ENCODE data around the gene SIAH1. TPM values are rescaled to one million over a fixed set of nuclear protein-coding genes. Genes with fewer than 3 reads are reported as not detected.
A peak's percentile ranks its signal among the peaks of the same experiment; 100 is the strongest.
"Not testable (repeated sequence)": the region's sequence is repeated elsewhere in the genome, so short reads cannot be mapped to it uniquely, and the experiment has no call there.

The SIAH1 gene
- total RNA-seq, 1 donor from 2014 or later: 22.2 TPM

DNA sequence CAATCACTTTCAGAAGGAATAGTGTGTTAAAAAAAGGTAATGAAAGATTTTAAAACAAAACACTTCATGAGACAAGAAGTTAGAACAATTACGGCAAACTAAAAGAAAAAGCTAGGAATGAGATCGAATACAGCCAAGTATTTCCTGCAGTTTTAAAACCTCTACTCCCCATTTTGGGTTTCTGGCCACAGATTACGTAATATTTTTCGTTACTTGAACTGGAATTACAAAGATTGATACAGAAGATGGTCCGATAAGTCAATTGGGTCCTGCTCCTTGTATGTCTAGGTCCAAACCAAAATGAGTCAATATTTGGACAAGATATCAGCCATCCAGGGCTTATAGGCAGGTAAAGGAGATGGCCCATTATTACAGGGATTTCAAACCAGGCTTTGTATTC lies 52.2 kb downstream of the SIAH1 start:
- DNase-seq (ENCODE audit: low spot score): no peak

DNA sequence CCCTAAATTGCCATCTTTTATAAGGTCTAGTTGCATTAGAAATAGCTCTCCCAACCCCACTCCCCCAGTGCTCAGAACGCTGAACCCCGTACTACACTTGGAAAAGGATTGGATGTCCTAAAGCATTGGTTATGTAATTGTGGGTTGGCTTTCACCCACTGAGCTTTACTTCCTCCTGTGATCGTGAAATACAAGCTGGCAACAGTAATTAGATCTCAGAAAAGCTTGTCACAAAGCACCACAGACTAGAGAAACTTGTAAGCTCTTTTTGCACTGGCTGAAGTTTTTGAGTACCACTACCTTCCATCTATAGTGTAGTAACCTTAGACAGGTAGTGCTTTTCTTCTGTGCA lies 54.4 kb downstream of the SIAH1 start:
- no peak for DNase-seq (ENCODE audit: low spot score)

DNA sequence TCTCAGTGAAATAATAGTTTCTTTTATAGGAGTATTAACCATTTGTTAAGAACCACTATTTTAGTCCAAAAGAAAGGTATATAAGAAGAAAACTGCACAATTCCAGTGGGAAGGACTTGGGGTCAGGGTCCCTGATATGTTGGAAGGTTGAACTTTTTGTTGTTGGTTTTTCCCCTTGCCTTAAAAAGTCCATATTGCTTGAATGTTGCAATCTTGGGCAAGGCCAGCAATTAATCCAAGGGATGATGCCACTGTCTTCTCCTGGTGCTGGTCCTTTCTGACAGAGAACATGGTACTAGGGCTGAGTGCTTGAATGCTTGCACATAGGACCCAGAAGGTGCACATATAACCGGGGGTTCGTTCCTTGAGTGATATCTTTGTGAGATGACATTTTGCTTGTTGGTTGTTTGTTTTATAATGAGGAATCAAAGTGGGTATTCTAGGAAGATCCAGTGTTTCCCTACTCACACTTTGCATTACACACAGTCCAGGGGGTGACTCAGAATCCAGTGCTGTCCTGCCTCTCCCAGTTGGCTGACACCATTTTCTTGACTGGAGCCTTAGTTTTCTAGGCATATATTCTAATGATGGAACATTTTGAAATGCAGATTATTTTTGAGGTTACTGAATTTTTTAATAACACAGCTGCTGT lies 54.9 kb downstream of the SIAH1 start:
- DNase-seq (ENCODE audit: low spot score): no peak

DNA sequence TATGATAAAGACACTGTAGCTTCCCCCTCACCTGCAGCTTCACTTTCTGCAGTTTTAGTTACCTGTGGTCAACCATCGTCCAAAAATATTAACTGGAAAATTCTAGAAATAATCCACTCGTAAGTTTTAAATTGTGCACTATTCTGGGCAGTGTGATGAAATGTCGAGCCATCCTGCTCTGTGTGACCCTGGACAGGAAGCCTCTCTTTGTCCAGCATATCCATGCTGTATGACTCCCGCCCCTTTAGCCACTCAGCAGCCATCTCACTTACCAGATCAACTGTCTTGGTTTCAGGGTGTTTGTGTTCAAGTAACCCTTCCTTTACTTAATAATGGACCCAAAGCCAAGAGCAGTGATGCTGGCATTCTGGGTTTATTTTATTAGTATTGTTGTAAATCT lies 56.1 kb downstream of the SIAH1 start:
- no peak for DNase-seq (ENCODE audit: low spot score)

DNA sequence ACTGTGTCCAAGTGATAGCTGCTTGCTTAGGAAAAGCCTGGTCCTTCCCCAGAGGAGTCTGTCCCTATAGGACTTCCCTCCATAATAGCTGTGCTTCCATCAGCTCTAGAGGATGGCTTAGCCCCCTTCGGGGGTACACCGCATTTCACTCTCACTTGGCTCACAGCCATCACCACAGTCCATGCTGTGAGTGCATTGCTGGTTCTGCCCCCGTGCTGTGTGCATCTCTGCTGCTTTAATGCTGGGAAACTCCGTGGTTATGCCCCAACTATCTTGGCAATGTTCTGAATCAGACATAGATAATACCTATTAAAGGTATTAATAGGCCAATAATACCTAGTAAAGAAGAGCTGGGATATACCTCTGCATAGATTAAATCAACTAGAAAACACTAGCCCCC lies 58.3 kb downstream of the SIAH1 start:
- DNase-seq (ENCODE audit: low spot score): no peak

DNA sequence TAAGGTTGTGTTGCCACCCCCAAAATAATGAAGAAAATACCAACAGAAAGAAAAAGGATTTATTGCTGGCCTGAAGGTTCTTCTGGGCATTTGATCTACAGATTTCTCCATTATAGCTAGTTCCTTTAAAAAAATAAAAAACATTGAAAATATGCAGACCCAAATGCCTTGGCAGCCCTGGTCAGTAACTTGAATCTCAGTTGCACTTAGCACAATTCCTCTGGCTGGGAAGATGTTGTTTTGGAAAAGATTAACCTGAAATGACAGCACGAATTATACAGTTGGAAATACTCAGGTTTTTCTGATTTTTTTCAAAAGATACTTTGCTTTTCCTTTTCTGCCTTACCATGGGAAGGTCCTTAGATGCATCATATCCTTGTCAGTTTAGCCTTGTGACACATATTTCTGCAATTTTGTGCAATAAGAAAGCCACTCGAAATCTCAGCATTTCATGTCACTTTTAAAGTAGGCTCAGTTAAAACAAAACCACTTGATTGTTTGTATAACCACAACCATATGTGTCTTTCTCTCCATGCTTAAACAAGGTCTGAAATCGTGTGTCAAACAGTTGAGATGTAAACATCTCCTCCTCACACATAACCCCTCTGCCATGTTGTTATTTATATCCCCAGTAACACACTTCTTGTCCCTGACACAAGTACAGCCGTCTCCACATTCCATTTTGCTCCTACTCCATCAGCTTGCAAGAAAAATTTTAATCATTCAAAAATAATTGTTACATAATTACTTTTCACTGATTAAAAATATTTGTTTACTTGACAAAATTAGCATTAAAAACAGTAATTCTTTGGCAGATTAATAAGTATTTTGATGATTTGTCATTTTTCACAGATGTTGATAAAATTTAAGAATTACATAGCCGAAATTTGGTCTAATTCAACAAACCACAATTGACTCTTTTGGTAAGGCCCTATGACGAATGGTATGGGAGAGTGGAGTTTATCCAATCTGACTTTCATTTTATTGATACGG lies 61.1 kb downstream of the SIAH1 start:
- DNase-seq (ENCODE audit: low spot score): no peak

DNA sequence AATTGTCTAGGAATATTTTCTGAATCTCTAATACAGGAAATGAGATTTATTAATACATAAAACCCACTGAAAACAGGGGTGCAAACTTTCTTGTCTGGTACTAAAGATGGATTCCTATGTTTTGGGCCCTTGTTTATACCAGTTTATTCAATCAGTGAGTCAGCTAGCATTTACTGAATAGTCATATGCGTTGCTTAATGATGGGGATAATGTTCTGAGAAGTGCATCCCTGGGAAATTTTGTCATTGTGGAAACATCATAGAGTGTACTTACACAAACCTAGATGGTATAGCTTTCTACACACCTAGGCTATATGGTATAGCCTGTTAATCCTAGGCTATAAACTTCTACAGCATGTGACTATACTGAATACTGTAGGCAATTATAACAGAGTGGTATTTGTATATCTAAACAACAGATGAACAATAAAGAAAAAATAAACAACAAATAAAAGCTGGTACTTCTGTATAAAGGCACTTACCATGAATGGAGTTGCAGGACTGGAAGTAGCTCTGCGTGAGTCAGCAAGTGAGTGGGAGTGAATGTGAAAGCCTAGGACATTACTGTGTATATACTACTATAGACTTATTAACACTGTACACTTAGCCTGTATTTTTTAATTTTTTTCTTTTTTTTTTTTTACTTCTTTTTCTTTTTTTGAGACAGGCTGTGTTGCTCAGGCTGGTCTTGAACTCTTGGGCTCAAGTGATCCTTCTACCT lies 63.7 kb downstream of the SIAH1 start:
- DNase-seq (ENCODE audit: low spot score): no peak

DNA sequence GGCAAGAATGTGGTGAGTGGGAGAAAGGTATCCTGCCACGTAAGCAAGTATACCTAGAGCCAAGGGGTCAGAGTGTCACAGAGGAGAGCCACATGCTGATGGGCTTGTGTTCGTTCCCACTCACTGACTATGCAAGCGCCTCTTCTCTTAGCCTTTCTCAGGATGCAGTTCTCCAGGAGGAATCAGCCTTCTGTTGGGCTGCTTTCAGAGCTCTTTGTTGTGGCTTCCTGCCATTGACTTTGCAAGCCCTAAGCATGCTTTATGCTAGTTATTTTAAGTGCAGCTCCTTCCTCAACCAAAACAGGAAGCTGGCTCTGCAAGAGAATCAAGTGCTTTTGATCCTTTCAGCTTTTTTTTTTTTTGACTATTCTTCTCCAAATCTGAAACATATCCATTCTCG lies 66.6 kb downstream of the SIAH1 start:
- DNase-seq (ENCODE audit: low spot score): peak; percentile 19

DNA sequence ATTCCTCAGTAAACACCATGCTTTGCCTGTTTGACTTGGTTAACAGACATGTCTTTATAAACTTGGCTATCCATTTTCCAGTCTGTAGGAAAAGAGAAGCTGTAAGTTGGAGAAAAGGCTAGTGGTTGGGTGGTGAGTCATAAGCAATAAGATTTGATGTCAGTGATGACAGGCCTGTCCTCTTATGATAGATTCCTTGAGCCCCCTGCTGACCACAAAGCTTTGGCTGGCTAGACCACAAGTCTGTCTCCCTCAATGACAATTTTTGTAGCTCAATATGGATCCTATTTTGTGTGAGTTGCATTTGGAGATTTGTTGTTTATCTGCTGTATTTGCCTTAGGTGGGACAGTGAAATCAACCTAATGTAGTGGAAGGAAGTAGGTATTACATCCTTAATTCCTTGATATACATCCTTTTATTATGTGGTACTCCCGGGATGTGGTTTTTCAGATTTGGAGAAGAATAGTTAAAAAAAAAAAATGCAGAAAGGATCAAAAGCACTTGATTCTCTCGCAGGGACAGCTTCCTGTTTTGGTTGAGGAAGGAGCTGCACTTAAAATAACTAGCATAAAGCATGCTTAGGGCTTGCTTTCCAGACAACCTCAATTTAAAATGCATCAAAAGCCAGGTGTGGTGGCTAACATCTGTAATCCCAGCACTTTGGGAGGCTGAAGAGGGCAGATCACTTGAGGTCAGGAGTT lies 67.4 kb downstream of the SIAH1 start:
- DNase-seq (ENCODE audit: low spot score): no peak

DNA sequence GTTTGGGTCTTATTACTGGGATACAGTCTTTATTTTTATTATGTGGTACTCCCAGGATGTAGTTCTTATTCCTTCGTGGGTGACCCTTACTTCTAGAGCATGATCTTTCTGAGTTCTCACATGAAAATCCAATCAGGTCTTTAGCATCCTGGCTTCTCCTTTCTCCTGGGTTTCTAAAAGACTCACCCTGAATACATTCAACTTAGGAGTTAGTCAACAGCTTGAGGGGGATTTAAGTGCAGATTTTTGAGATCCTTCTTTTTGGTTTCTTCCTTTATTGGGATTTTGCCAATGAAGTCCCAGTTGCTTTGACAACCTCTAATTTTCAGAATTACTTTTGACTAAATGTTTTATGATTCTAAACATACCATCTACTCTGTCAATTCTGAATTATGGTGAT lies 68.2 kb downstream of the SIAH1 start:
- no peak for DNase-seq (ENCODE audit: low spot score)

DNA sequence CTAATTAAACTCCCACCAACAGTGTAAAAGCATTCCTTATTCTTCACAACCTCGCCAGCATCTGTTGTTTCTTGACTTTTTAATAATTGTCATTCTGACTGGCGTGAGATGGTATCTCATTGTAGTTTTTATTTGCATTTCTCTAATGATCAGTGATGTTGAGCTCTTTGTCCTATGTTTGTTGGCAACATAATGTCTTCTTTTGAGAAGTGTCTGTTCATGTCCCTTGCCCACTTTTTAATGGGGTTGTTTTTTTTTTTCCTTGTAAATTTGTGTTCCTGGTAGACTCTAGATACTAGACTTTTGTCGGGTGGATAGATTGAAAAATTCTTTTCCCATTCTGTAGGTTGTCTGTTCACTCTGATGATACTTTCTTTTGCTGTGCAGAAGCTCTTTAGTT lies 71.3 kb downstream of the SIAH1 start:
- not testable (repeated sequence) for DNase-seq (ENCODE audit: low spot score)

DNA sequence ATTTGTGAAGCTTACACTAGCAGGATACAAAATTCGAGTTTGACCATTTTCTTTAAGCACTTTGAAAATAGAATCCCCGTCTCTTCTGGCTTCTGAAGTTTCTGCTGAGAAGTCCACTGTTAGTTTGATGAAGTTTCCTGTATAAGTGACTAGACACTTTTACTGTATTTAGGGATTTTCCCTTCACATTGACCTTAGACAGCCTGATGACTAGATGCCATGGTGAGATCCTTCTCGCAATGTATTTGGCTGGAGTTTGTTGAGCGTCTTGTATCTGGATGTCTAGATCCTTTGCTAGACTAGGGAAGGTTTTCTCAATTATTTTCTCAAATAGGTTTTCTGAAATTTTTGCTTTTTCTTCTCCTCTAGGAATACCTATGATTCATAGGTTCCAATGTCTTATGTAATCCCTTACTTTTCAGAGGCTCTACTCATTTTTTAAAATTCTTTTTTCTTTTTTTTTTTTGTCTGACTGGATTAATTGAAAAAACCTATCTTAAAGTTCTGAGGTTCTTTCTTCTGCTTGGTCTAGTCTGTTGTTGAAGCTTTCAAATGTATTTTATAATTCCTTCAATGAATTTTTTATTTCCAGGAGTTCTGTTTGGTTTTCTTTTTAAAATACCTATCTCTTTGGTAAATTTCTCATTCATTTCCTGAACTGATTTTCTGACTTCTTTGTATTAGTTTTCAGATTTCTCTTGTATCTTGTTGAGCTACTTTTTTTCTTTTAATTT lies 74.1 kb downstream of the SIAH1 start:
- DNase-seq (ENCODE audit: low spot score): no peak

Other genes starting within 250 kb of the SIAH1 start
- 0.69 TPM for gene ABCC12, start 229.4 kb downstream of the SIAH1 start, total RNA-seq
- 104 TPM for gene LONP2, start 141.1 kb downstream of the SIAH1 start, total RNA-seq
- 0.81 TPM for gene ABCC11, start 137.9 kb downstream of the SIAH1 start, total RNA-seq
- gene N4BP1, start 224.8 kb upstream of the SIAH1 start, total RNA-seq: 30.7 TPM